Mucosa of descending colon (tissue), 3 donors: ENCODE measurements around the gene SCUBE1. TPM values are rescaled to one million over a fixed set of nuclear protein-coding genes. Genes with fewer than 3 reads are reported as not detected.

ENCODE experiments used
- ATAC-seq: fragments of 200-7000 bp; cut with Tn5 transposase; one replicate; pipeline ENCODE4 v1.9.1; 2020; ENCODE audit warnings: mild to moderate bottlenecking, moderate library complexity
- DNase-seq, 3 donors: peaks; one replicate each; pipeline ENCODE4 v3.0.0-alpha.2; 2020
- H3K36me3 ChIP-seq: fragments of 200-600 bp; one replicate; pipeline ENCODE4 v1.8.0; 2021; ENCODE audit warnings: low read depth, mild to moderate bottlenecking
- H3K4me1 ChIP-seq: fragments of 200-600 bp; one replicate; pipeline ENCODE4 v1.8.0; 2021; ENCODE audit warnings: low read depth, mild to moderate bottlenecking
- H3K4me3 ChIP-seq: fragments of 200-600 bp; one replicate; pipeline ENCODE4 v1.8.0; 2021; ENCODE audit warnings: mild to moderate bottlenecking
- H3K9me3 ChIP-seq: fragments of 200-600 bp; one replicate; pipeline ENCODE4 v1.8.0; 2021; ENCODE audit warnings: mild to moderate bottlenecking
- intact Hi-C, 2 donors: fragments of 100-400 bp; cut with DNase I in 1 of 2; cut with micrococcal nuclease in 1 of 2; formaldehyde crosslinking; loops; one replicate each; pipeline versions ENCODE4 v1.11.0 to v1.11.1; 2022; cut with DNase I, micrococcal nuclease
- long read RNA-seq, 2 donors: library from polyadenylated mRNA; unstranded; transcript quantifications; one replicate each; pipeline ENCODE4 v2.0.0, GENCODE V29; 2019 to 2021
- total RNA-seq, 3 donors: library from RNA; stranded (reverse); fragmentation: NEBNext Ultra II Directional in 2 of 3; extraction: Animal tissue kit (Norgen Biotek cat#: 25700) in 2 of 3; gene quantifications; one replicate each; pipeline versions ENCODE4 v1.2.1 to v1.2.4, GENCODE V29; 2021 to 2023
- TF ChIP-seq, protein P1 (sequence below): fragments of 200-600 bp; IDR thresholded peaks from one replicate; pipeline ENCODE4 v1.8.0; 2022; ENCODE audit warnings: antibody characterized with exemption, mild to moderate bottlenecking
- donor health status: DM: no; HTN: no; CAD: no; lungs with moderate emphysema.
- donor health status: DM: no; HTN: no; CAD: no.
- donor health status: DM: no; HTN: yes; CAD: no.

The SCUBE1 gene
- 10 to 100 TPM in 1 of 3 donors, 1 to 10 TPM in 2; 3.8 to 20.9 (median 4.7) TPM for total RNA-seq
- long read RNA-seq, donor 1, full-length matches to known transcripts = 2 of 17 reads
- long read RNA-seq, donor 1, partial matches to known transcripts = 10 of 17 reads
- long read RNA-seq, donor 1, other reads (novel, unspliced or antisense) = 5 of 17 reads
- long read RNA-seq, donor 2, partial matches to known transcripts = 0 of 1 reads
- long read RNA-seq, donor 2, other reads (novel, unspliced or antisense) = 1 of 1 reads

DNA sequence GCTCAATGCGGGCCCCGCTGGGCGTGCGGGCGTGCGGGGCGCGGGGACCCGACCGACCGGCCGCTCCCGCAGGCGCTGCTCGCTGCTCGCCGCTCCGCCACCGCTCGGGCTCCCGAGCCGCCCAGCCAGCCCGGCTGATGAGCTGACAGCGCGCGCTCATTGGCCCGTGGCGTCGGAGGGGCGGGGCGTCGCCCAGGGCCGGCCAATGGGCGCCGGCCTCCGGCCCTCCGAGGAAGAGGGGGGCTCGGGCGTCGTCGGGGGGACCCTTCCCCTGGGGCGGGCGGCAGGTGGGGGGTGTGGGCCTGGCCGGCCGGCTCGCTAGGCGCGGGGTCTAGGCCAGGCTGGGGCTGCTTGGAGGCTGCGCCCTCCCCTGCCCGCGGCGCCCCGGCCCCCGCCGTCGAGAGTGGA is at the start of gene SCUBE1:
SCUBE1 (minus strand) TSS at position 111 of the 408 bp plus-strand sequence. CDS start 111 bp downstream, outside the sequence.
- DNase-seq (peak; percentile 62 to 76 (median 66)), ATAC-seq (peak; percentile 88)
- TF ChIP-seq, protein P1, sequence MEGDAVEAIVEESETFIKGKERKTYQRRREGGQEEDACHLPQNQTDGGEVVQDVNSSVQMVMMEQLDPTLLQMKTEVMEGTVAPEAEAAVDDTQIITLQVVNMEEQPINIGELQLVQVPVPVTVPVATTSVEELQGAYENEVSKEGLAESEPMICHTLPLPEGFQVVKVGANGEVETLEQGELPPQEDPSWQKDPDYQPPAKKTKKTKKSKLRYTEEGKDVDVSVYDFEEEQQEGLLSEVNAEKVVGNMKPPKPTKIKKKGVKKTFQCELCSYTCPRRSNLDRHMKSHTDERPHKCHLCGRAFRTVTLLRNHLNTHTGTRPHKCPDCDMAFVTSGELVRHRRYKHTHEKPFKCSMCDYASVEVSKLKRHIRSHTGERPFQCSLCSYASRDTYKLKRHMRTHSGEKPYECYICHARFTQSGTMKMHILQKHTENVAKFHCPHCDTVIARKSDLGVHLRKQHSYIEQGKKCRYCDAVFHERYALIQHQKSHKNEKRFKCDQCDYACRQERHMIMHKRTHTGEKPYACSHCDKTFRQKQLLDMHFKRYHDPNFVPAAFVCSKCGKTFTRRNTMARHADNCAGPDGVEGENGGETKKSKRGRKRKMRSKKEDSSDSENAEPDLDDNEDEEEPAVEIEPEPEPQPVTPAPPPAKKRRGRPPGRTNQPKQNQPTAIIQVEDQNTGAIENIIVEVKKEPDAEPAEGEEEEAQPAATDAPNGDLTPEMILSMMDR = no peak
- Histone ChIP-seq H3K9me3 (no peaks in the 10 kb centered on the region), H3K36me3 (no peaks in the 10 kb centered on the region), H3K4me3 (no peak within 1 kb of the TSS), H3K4me1 (peaks cover 3% of the 10 kb centered on the region)
- intact Hi-C loops = loop anchor here (10.0 kb wide), 1 partner anchor 68 kb away; no protein-coding TSS in a partner anchor

DNA sequence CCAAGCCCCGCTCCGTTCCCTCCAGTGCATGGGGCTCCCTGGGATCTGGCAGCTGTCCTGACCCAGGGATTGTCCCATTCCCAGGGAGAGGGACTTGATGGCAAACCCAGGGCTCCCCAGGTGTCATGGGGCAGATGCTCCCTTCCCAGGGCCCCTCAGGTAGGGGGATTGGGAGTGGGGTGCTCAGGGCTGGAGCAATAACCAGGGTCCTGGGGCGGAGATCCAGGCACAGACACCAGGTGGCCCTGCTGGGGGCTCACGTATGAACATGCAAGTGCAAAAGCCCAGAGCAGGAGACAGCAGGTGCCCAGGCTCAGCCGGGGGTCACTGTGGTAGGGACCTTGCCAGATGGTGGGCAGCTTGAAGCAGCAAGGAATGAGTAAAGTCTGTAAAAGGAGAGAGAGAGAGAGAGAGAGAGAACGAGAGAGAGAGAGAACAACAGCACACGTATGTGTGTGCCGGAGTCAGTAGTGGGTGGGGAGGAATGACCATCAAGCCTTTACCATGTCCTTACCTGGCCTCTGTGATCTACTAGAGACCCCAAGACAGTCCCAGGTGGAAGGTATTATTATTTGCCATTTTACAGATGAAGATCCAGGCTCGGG is 49.3 kb upstream of the SCUBE1 start:
- Histone ChIP-seq H3K4me3 (no peak overlapping the region), H3K4me1 (no peaks in the 10 kb centered on the region), H3K36me3 (no peaks in the 10 kb centered on the region), H3K9me3 (no peaks in the 10 kb centered on the region)
- TF ChIP-seq, protein P1 = no peak
- ATAC-seq (no peak), DNase-seq (no peak)
- intact Hi-C loops = no loop called here

DNA sequence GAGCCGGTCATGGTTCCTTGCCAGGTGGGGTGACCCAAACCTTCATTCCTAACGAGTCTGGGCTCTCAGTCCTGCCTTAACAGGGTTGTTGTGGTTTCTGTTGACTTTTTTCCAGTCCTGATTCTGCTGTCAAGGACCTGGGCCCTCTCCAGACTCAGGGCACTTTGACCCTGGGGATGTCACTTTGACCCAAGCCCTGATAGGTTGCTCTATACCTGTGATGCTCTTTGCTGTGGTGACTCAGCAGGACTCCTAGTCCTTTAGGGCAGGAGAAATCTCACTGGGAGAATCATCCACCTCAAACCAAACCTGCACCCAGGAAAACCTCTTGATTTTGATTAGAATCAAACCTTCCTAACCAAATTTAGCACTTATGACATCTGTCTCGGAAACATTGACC is 48.1 kb upstream of the SCUBE1 start:
- Histone ChIP-seq H3K4me1 (no peaks in the 10 kb centered on the region), H3K36me3 (no peaks in the 10 kb centered on the region), H3K9me3 (no peaks in the 10 kb centered on the region), H3K4me3 (no peak overlapping the region)
- ATAC-seq (no peak), DNase-seq (no peak)
- intact Hi-C loops = no loop called here
- TF ChIP-seq, protein P1 = no peak

DNA sequence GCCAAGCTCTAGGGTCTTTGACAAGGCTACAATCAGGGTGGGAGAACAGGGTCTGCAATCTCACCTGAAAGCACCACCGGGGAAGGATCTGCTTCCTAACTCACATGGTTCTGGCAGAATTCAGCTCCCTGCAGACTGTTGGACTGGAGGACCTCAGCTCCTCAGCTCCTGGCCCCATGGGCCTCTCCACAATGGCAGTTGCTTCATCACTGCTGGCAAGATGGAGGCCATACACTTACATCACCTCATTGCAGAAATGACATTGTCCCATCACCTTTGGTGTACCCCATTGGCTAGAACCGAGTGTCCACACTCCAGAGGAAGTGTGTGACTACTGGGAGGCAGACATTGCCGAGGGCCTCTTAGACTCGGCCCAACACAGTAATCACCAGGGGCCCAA is 47.7 kb upstream of the SCUBE1 start:
- Histone ChIP-seq H3K36me3 (no peaks in the 10 kb centered on the region), H3K4me3 (no peak overlapping the region), H3K4me1 (no peaks in the 10 kb centered on the region), H3K9me3 (no peaks in the 10 kb centered on the region)
- DNase-seq = no peak
- TF ChIP-seq, protein P1 = no peak
- no peak for ATAC-seq
- intact Hi-C loops = no loop called here

DNA sequence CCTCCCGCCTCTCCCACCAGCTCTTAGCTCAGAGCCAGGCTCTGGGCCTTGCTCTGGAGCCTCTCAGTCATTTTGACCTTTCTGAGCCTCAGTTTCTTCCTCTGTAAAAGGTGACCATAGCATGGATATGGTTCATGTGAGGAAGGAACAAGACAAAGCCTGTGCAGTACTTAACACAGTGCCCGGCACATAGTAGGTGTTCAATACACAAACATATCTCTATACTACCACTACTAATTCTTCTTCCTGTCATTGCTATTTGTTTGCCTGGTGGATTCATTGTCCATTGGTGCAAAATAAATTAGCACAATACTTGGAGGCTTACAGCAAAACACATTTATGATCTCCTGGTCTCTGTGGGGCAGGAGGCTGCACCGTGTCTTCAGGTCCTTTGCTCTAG is 47.0 kb upstream of the SCUBE1 start:
- TF ChIP-seq, protein P1 = no peak
- H3K4me3 ChIP-seq = no peak overlapping the region
- no peaks in the 10 kb centered on the region for H3K36me3 ChIP-seq
- H3K4me1 ChIP-seq = no peaks in the 10 kb centered on the region
- ATAC-seq (no peak), DNase-seq (no peak)
- intact Hi-C loops = no loop called here
- no peaks in the 10 kb centered on the region for H3K9me3 ChIP-seq
